GM18861 (cell line): ENCODE results near the gene RORB.

Experiments used
- ATAC-seq: cut with Tn5 transposase; IDR thresholded peaks from one replicate; pipeline ENCODE4 v1.9.1; 2021; ENCODE audit not compliant: unreplicated experiment

RORB gene

DNA sequence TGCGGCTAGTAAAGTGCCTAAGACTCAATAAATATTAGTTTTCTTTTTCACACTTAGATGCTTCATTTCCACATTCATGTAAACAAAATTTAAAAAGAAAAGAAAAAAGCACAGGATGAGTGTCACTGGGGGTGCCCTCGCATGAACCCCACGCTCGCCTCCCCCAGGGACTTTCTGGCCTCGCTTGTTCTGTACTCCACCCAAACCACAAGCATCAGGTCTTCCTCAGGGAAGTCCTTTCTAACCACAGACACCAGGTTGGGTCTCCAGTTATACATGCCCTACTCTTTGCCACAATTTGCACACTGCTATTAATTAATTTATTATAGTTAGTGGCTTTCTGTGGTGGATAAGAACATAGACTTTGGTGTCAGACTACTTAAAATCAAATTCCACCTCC lies 92.4 kb downstream of the RORB start:
- no peak for ATAC-seq

DNA sequence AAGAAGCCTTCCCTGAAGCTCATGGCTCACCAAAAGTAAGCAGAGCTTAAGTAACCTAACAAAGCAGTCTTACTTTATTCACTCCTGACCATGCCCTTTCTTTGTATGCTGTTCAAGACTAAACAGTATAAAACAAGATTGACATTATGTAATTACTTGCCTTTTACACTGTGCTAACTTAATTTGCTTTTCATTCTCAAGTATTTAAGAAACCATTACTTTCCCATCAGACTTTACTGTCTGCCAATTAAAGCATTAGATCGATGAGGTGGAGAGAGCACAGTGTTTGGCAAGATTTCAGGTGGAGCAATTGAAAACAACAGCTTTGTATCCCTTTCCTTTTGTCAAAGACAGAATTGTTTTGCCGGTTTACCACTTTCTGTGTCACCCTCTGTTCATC lies 98.2 kb downstream of the RORB start:
- no peak for ATAC-seq

DNA sequence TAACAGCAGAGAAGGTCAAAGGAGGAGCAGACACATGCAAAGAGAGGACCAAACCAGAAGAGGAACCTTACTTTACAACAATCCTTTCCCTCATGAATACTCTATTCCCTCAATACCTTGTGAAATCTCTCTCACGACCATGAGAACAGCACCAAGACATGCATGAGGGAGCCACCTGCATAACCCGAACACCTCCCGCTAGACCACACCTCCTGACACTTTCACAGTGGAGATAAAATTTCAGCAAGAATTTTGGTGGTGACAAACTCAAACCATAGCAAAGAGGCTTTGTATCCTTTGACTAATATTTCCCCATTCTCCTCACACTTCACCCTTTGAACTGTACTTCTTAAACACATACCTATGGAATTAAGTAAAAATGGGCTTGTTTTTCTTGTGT lies 101.7 kb downstream of the RORB start:
- ATAC-seq, result no peak

DNA sequence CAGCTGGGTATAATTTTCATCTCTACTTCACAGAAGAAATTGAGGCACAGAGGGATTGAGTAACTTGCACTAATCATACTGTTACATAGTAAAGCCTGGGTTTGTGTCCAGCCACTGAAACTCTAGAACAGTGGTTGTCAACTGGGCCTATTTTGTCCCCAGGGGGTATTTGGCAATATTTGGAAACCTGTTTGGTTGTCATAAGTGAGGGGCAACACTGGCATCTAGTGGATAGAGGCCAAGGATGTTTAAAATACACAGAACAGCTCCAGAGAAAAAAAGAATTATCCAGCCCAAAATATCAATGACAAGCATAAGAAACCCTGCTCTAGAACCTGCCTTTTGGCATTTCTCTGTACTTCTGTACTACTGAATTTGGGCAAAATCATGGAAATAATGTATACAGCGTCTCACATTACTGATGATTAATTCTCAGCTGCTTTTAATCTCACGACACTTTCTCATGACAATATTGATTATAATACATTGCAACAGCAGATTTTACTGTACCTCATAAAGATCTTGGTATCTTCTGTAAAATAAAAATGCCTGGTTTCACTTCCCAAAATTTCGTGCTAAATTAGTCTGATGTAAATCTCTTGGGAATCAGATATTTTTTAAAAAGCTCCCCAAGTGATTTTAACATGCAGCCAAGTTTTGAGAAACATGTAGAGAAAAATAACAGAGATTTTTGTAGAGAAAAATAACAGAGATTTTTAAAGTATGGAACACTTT lies 112.7 kb downstream of the RORB start:
- peak; percentile 45 for ATAC-seq

DNA sequence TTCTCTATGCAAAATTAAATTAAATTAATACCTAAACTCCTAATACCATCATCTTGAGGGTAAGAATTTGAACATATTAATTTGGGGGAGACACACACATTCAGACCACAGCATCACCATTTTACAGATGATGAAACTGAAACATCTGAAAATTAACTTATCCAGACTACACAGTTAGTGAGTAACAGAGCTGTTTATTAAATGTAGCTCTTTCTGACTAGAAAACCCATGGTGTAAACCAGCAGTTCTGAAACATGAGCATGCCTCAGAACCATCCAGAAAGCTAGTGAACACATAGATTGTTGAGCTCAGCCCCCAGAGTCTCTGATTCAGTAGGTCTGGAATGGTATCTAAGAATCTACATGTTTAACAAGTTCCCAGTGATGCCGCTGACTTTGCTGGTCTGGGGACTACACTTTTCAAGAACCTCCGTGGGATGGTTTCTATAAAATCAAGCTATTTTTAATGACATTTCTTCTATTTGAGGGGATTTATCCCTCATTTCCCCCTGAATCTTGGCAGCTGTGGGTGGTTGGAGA lies 113.5 kb downstream of the RORB start:
- ATAC-seq, result peak; percentile 58

DNA sequence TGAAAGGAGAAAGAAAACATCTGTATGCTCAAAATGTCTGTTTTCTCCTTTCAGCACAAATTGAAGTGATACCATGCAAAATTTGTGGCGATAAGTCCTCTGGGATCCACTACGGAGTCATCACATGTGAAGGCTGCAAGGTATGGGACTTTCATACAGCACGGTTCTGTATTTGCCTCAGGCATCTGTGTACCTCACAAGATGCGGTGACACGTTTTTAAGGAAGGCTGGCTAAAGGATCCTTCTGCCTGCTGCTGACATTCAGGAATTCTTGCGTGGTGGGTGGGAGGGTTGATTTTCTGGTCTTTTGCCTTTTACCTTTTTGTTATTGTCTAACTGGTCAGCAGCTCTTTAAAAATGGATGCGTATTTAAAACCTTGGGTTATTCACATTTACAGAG lies 133.1 kb downstream of the RORB start:
- no peak for ATAC-seq

DNA sequence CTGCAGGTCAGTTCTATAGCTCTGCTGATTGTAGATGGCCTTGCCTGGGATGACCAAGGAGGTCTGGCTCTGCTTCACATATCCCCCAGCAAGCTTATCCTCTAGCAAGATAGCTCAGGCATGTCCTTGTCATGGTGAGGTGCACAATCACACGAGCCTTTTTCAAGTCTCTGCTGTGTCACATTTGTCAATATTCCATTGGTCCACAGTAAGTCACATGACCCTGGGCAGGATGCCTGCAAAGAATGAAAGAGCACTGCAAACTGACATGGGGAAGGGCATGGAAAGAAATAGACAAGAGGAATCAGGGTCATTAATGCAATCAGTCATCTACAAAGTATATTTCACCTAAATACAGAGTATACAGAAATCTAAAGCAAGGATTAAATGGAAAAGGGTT lies 142.0 kb downstream of the RORB start:
- no peak for ATAC-seq

DNA sequence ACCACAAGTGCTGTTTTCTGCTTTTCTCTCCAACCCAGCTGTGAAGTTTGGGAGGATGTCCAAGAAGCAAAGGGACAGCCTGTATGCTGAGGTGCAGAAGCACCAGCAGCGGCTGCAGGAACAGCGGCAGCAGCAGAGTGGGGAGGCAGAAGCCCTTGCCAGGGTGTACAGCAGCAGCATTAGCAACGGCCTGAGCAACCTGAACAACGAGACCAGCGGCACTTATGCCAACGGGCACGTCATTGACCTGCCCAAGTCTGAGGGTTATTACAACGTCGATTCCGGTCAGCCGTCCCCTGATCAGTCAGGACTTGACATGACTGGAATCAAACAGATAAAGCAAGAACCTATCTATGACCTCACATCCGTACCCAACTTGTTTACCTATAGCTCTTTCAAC lies 145.2 kb downstream of the RORB start:
- ATAC-seq, result no peak

DNA sequence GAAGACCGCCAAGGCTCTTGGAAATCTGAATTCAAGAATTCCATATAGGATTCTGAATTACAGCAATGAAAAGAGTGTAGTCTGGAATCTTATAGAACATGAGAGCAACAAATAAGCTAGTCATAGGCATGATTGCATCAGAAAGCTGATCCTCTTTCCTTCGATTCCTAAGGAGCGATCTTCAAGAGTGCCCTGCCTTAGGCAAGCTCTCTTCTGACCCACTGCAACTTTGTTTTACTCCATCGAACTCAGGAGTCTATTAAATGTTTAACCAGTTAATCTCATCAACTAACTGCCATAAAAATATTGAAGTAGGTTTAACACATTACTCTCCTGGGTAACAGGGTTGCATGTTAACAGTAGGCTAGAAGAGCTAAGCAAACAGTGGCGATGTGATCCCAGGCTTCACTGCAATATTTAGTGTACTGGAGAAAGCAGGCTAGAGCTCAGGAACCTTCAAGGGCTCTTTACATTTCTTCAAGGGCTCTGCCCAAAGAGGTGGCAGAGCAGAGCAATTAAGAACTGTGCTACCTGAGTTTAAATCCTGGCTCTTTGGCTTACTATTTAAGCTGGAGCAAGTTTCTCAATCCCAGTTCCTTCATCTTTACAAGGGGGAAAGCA lies 146.3 kb downstream of the RORB start:
- no peak for ATAC-seq

DNA sequence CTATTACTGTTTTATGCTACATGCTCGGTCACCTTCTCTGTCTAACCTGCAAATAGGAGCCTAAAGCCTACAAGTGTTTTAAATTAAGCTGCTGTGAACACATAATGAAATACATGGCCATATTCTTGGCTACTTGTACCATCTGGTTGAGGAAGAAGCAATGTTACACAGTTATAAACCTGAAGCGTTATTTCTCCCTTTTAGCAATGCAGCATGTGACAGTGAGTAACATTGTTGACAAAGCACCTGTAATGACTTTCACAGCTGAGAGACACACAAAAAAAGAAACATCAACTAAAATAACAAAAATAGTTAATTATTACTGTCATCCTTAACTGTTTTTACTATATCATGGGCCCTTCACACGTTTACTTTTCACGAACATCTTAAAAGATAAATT lies 146.9 kb downstream of the RORB start:
- no peak for ATAC-seq

DNA sequence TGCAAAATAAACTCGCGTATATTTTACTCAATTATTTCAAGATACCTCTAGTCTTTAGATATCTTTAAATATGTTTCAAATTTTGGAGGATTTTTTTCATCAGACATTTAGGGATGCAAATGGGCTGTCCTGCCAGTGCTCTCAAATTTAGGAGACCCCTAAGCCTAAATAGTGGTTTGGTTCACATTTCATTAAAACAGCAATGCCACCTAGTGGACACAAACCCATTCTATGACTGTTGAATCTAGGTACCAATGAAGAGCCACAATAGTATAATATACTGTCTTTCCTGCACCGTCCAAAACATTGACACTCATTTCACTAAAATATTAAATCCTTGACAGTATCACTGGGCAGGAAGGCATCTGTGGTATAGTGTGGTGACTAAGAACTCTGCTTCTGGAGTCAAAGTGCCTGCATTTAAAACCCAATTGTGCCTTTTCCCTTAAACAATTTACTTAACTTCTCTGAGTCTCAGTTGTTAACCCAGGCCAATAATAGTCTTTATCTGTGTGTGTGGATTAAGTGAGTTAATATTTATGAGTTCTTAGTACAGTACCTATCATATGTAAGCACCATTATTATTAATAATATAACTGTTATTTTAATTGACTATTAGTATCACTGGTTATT lies 148.0 kb downstream of the RORB start:
- peak; percentile 79 for ATAC-seq

DNA sequence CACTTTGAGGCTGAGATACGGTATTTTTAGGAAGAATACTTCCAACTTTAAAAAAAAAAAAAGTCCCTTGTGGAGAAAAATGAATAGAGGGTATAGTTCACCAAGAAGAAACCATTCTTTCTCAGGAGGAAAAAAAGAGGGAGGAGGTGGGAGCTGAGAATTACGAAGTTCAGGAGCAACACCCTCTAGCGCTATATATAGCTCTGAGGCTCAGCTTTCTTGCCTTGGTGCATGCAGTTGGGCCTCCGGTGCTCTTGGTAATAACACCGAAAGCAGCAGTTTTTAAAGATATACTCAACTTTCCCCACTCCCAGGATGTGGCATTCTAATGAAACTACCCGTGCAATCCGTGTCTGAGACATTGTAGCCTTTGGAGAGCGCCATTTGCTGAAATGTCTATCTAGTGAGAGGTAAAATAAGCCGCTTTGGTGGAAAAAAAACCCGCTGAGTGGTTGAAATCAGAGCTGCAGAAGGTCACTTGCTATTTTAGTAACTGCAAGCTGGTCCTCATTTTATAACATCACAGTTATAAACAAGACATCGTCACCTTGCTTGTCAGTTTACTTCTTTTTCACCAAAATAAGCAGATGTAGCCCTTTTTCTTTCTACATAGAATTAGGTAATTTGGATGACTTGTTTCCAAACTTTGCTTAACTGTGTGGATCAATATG lies 156.4 kb downstream of the RORB start:
- ATAC-seq, result no peak

DNA sequence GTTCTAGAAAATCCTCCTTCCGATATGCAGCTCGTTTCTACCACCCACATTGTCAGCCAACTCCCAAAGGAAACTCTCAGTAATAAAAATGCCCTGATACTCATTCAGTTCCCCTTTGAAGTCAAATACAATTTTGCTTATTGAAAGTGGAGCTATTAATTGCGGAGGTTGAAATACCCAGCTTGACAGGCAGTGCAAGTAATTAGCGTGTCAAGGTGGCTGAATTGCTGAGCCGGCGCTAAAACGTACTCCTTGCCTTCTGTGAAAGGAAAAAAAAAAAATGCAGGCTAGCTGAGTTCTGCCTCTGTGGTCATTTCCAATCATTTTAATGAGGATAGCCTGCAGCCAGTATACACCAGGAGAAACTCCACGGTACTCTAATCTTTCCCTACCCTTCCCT lies 165.5 kb downstream of the RORB start:
- ATAC-seq, result no peak

DNA sequence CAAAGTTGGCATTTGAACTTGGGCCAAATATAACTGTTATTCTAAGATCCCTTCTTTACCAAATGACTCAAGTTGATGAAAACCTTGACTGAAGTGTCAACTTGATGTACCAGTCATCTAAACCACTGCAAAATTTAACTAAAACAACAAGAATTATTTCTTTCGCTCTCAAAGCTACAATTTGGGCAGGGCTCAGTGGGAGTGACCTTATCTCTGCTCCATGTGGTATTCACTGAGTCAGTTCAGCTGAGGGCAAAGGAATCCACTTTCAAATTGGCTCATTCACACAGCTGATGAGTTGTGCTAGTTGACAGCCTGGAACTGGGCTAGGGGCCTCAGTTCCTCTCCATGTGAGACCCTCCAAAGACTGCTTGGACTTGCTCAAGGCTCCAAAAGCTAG lies 166.3 kb downstream of the RORB start:
- no peak for ATAC-seq

DNA sequence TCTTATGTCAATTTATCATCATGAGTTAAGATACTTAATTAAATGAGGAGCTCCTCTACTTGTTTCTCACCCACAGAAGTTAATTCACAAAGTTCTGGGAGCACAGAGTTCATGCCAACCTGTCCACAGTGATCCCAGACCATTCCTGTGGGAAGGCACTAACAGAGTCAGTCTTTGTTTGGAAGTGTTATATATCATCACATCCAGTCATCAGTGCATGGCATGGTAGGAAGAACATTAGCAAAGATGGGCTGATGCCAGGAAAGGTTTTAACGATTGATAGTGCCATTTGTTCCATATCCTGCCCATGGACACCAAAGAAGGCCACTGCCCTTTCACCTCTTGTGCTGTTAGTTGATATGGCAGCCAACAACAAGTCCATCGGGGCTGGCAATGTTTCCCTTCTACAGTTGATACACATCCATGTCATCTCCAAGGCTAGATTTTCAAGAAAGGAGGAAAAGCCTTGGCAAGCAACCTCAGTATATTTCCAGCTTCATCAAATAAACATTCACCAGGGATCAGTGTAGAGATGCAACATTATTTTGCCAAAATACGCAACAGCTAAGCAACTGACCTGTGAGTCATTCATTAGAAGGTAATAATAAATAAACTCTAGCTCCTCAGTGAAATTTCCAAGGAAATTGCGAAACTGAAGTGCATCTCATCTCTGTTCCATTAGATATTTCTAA lies 169.6 kb downstream of the RORB start:
- no peak for ATAC-seq

DNA sequence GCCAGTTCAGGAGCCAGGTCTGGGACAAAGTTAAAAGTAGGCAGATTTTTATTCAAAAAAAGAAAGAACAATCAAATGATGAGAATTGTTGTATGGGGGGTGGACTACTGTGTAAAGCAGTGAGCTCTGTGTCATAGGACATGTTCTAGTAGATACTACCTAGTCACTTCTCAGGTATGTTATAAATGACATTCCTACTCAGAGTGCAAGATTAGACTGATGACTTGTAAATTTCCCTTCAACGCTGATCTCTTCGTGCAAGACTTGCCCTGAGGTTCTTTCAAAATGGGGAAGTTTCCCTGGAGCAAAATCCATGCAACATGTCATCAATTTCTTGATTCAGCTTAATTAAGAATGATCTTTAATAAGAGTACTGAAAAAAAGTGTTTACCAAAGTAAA lies 175.1 kb downstream of the RORB start:
- no peak for ATAC-seq

DNA sequence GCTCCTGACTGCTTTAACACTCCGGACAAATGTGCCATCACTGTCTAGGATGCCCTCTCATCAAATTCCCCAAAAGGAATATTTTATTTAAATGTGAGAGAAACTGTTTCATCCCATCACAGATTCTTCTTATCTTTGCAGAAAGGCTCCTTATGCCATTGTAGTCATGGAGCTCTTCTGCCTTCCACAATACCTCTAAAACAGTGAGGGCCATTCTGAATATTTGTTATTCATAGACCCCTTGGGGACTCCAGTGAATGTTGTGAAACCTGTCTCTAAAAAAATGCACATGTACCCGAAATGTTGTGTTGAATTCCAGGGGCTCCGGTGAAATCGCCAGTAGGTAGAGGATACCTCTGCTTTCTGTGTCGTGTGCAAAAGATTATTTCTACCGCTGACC lies 176.9 kb downstream of the RORB start:
- ATAC-seq, result no peak

DNA sequence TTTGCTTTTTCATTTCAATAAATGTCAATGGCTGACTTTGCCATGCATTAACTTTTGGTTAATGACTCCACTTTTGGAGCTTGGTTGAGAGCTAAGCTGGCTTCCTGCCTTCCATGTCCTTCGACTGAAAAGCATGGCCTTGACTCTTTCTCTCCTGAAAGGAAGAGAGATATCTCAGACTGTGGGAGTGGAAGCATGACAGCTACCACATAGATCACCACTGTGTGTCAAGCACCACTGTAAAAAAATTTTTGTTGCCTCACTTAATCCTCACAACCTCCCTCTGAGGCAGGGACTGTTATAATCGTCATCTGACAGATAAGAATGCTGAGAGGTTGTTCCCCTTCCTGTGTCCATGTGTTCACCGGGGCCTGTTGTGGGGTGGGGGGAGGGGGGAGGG lies 184.8 kb downstream of the RORB start:
- no peak for ATAC-seq

DNA sequence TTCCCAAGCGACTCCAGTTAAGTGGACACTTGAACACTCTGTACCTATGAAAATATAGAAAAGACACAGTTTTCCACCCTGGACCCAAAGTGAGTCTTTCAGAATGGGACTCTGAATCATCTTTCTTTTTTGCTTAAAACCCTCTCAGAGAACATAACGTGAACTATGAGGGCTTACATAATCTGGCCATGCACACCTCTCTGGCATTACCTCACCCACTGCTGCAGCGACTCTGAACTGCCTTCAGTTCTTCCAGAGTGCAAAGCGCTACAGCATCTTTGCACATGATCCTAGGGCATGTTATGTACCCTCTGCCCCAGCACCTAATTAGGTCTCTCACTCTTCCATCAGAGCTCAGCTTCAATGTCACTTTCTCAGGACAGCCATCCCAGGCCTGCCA lies 186.2 kb downstream of the RORB start:
- ATAC-seq, result no peak

DNA sequence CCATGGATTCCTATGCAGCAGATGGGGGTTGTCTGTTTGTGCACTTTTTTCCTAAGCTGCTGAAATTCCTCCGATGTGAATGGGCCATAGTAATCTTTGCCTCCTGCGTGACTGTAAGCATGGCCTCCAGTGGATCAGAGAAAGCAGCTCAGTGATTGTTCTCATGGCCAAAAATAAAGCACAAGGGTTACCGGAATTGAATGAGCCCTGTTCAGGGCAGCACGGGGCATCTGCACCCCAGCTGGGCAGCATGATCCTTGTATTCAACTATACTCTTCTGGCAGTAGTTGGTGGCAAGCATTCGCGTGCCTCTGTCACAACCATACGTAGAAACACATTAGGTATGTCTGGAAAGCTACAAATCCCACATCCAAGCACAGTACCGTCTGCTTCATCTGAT lies 193.9 kb downstream of the RORB start:
- ATAC-seq, result no peak

DNA sequence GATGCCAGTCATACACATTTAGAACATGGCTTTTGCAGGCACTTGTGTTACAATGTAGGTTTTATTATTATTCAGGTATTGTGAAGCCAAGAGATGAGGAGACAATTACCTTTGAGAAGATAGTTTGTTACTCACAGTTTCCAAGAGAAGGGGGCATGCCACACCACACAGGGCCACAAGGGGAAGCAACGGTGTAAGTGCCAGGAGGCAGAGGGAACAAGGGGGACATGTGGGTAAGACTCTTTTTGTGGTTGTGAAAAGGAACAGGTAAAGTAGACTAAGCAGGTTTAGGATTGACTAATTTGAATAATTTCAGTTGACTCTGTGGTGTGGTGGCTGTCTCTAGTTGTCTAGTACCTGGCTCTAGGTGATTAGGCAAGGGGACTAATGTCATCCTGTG lies 199.4 kb downstream of the RORB start:
- no peak for ATAC-seq
